HUDEP-2 (cell line): ENCODE data around the gene EXD3.
A peak's percentile ranks its signal among the peaks of the same experiment; 100 is the strongest.

Source experiments
- DNase-seq, 76 experiments: peaks; one replicate each; lab custom pipeline; 2025; ENCODE audit not compliant: unreplicated experiment in 76 of 76; lab: John Stamatoyannopoulos, UW

The EXD3 gene

DNA sequence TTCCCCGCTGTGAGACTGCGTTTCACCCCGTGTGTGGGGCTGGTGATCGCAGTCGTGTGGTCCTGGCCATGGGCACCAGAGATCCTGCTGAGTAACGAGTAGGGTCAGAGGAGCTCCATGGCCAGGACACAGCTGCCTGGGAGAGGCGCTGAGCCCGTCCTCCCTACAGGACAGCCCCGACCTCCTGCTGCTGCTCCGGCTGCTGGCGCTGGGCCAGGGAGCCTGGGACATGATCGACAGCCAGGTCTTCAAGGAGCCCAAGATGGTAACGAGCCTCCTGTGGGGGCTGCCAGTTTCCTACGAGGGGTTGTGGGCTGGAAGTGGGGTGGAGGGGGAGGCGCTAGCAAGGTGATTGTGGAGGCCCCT is 156.8 kb downstream of the EXD3 start:
- DNase-seq = no peak

DNA sequence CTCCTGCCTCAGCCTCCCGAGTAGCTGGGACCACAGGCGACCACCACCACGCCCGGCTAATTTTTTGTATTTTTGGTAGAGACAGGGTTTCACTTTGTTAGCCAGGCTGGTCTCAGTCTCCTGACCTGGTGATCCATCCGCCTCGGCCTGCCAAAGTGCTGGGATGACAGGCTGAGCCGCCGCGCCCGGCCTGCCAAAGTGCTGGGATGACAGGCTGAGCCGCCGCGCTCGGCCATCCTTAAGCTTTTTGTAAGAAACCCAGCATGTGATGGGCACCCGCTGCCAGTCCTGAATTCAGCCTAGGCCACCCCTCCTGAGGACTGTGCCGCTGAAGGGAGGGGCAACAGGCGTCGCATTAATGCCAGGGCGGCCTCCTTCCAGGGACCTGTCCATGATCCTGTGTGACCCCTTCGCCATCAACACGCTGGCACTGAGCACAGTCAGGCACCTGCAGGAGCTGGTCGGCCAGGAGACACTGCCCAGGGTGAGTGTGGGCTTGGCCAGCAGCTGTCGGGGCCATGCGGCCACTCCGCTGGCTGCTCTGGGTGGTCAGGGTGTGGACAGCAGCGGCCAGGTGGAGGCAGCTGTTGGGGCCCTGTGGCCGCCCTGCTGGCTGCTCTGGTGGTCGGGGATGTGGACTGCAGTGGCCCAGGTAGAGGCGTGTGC is 157.3 kb downstream of the EXD3 start:
- DNase-seq = no peak

GRCh38 chr9:137264067-137264466 is 158.9 kb downstream of the EXD3 start:
- DNase-seq = no peak

- DNase-seq = no peak
Measured at GRCh38 chr9:137263506-137263905, 159.5 kb downstream of the EXD3 start.

DNA sequence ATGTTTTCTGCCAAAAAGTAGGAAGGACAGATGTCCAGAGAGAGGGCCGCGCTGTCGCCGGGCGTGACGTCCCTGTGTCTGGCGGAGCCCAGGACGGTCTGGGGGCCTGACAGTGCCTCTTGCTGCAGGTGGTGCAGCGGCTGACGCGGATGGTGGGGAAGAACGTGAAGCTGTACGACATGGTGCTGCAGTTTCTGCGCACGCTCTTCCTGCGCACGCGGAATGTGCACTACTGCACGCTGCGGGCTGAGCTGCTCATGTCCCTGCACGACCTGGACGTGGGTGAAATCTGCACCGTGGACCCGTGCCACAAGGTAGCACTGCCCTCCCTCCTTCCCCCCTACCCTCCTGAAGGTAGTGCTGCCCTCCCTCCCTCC is 160.1 kb downstream of the EXD3 start:
- no peak for DNase-seq

GRCh38 chr9:137262173-137262908 is 160.6 kb downstream of the EXD3 start:
- peak in 9 of 76 experiments; percentile 9 to 41 (median 25) for DNase-seq
